Fibroblast of the conjunctiva (primary cell): Measurements from ENCODE around the gene PTPRN2.
"Not testable (repeated sequence)": the region's sequence is repeated elsewhere in the genome, so short reads cannot be mapped to it uniquely, and the experiment has no call there.

Experiments used
- DNase-seq: peaks from one replicate; pipeline ENCODE4 v3.0.0-alpha.2; 2010; ENCODE audit warnings: low read depth

The PTPRN2 gene

DNA sequence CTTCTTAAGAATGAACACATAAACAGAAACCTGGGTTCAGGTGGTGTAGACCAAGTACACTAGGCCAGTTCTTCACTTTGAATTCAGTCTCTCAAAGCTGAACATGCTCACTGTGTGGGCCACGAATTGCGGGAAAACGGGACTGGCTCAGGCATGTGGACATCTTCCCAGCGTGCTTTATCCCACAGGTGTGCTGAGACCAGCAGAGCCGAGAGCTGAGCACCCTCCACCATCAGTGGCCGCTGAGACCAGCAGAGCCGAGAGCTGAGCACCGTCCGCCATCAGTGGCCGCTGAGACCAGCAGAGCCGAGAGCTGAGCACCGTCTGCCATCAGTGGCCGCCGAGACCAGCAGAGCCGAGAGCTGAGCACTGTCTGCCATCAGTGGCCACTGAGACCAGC lies 985.5 kb downstream of the PTPRN2 start:
- DNase-seq: no peak

DNA sequence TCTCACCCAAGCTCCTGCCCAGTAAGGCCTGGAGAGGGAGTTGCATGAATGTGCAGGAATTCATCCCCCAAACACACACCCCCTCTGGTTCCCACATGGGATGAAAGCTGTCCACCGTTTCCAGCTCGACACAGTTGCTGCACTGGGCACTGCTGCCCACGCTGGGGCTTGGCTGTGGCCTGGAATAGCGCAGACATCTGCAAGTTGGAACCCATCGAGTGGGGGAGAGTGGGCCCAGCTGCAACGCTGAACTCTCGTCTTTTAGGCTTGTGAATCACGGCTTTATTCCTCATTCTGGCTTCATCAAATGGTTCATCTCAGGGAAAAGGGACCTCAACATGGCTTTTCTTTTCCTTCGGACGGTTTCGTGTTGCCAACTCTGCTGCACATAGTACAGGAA lies 986.1 kb downstream of the PTPRN2 start:
- no peak for DNase-seq

DNA sequence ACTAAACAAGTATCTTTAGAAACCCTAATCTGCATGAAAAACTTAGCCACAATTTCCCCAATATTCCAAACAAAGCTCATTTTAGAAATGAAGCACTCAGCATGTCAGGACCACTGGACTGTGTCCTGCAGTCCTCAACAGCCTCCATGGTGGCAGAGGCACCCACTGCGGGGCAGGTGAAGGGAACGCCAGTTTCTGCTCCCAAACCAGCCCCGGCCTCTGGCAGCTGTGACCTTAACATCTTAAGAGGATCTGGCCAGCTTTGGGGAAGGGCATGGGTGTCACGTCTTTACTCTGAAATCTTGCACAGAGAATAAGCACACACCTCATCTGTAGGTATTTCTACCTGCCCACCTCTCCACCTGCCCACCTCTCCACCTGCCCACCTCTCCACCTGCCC lies 988.1 kb downstream of the PTPRN2 start:
- DNase-seq: no peak

DNA sequence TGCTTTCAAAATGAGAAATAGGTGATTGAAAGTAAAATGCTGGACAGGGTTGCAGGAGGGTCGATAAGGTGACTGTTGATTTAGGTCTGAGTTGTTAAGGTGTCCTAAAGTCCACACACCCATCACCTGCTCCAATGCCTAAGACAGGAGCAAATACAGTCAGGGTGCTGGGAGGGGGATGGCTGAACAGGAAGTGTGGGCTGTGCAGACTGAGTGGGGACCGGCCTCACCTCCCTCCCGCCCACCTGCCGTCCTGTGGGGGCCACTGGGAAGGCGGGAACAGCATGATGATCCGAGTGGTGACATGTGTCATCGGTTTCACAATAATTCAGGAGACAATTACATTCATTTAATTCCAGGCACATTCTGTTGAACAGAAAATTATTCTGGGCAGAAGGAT lies 990.1 kb downstream of the PTPRN2 start:
- DNase-seq: no peak

DNA sequence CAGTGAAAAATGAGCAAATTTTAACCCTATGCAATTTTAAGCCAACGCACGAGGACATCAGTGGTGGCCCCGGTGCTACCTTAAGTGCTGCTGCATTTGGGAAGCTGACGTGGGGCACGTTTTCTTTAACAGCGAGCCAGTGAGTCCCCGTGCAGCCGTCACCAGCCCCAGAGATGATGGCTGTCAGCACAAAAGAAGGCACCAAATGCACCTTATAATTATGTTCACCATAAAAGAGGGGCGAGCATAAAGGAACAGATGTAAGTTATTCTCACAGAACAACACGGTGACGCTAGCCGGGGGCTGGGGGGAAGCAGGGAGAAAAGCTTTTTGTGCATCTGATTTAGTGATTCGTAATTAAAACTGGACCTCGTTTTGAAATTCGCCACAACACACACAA lies 990.7 kb downstream of the PTPRN2 start:
- DNase-seq: no peak

DNA sequence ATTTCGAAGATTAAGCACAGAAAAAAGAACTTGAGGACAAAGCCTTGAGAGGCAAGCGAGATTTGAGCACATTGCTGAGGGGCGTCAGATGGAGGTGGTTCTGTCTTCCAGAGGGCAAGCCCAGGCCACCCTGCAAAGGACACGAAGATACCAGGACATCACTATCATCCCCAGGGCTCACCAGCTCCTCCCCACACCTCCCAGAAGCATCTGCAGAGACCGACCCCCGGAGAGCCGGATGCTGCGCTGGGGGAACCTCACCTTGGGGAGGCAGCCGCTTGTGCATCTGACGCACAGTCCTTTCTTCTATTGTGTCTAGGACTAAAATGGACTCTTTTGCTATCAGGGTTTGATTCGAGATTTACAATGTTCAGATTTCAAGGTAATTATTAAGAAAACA lies 991.2 kb downstream of the PTPRN2 start:
- DNase-seq: no peak

DNA sequence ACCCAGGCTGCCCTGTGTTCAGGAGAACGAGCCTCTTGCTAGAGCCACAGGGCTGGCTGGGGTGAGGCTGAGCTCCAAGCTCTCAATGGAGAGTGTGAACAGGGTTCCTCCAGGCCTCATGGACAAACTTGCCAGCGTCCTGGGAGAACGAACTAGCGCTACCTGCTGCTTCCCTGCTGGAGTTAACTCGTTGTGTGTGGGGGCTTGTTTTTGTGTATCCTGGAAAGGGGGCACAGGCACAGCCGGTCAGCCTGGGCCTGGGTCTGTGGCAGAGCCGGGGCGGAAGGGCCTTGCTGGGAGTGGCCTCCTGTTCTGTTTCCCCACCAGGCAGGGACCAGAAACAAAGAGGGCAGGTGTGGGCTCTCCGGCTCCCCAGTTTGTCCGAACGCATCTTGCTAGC lies 991.6 kb downstream of the PTPRN2 start:
- no peak for DNase-seq

DNA sequence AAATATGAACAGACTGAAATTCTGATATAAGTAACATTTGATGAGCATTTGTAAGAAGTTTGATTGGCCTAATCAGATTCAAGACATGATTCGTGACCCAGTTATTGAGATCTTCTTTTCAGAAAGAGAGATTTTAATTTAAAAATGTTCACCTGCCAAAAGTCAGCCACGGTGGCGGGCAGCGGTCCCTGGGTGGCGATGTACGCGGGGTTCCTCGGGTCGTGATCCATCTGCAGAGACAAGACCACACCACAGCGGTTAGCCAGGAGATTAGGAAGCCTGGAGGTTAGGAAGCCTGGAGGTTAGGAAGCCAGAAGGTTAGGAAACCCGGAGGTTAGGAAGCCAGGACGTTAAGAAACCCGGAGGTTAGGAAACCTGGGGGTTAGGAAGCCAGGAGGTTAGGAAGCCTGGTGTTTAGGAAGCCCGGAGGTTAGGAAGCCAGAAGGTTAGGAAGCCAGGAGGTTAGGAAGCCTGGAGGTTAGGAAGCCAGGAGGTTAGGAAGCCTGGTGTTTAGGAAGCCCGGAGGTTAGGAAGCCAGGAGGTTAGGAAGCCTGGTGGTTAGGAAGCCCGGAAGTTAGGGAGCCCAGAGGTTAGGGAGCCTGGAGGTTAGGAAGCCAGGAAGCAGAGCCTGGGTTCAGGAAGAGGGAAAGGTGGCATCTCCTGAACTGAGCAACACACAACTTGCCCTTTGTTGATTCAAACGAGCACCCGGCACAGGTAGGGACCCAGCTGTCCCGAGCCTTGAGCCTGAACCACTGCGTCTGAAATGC lies 992.4 kb downstream of the PTPRN2 start:
- DNase-seq: no peak

DNA sequence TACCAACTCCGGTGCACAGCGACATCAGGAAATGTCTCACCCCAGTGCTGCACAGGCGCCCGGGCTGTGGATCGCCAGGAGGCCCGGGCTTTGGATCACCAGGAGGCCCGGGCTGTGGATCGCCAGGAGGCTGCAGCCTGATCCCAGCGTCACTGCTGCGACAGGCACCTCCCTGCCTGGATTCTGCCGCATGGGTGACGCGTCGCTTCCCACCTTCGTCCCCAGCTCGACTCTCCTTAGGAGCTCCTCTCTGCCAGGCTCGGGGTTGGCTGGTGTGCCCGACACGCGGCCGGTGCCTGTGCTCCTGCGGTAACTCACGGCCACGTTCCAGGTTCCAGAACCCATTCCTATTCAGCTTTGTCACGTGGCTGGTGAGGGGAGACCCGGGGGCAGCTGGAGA lies 993.3 kb downstream of the PTPRN2 start:
- no peak for DNase-seq

DNA sequence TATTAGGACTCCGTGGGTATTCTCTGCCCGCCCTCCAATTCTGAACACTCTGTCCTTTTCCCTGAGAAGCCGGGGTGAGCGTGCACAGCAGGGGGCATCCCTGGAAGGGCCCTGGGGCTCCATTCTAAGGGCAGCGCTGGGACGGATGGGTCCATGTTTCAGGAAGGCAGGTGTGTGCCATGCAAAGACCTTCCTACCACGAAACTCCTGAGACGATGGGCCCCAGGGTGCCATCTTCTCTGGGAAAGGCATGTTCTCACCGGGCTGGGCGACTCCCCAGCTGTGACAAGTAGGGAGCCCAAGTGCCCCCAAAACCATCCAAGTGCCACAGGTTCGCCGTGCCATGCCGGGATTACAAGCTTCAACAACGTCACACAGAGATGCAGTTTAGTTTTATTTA lies 994.1 kb downstream of the PTPRN2 start:
- no peak for DNase-seq

DNA sequence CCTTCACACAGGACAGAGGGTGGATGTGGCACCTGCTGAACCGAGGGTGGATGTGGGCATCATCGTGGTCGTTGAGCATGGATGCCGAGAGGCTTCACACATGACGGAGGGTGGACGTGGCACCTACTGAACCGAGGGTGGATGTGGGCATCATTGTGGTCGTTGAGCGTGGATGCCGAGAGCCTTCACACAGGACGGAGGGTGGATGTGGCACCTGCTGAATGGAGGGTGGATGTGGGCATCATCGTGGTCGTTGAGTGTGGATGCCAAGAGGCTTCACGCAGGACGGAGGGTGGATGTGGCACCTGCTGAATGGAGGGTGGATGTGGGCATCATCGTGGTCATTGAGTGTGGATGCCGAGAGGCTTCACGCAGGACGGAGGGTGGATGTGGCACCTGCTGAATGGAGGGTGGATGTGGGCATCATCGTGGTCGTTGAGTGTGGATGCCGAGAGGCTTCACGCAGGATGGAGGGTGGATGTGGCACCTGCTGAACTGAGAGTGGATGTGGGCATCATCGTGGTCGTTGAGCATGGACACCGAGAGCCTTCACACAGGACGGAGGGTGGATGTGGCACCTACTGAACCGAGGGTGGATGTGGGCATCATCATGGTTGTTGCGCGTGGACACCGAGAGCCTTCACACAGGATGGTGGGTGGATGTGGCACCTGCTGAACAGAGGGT lies 994.8 kb downstream of the PTPRN2 start:
- DNase-seq: not testable (repeated sequence)

DNA sequence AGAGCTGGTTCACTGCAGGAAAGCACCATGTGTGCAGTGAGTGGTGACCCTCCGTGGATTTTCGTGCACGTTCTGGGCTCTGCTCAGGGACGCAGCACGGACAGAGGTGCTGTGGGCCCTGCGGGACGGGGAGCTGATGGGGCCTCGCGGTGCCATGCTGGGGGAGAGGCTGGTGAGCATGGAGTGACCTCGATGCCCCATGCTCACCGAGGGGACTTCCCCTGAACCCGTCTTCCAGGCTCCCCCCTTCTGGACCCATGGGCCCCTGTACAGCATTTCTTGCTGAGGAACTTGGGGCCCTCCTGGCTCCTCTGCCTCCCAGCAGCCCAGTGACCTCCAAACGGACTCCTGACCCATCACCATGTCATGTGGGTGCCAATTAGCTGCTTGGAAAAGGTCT lies 997.1 kb downstream of the PTPRN2 start:
- DNase-seq: no peak

DNA sequence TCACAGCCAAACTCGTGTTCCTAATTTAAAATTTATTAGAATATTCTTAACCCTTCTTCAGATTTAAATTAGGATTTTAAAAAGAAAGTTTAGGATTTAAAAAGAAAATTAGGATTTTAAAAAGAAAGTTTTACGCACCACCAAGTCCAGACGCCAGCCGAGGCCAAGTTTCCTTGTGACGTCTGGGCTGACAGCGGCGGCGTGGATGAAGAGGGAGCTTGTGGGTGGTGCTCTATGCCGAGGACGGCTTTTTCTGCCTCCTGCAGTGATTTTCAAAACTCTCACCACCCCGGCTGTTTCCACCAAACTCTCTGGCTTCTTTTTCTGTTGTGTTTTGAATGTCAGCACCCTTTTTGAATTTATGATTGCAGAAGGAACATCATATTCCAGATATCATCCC lies 997.9 kb downstream of the PTPRN2 start:
- DNase-seq: no peak

DNA sequence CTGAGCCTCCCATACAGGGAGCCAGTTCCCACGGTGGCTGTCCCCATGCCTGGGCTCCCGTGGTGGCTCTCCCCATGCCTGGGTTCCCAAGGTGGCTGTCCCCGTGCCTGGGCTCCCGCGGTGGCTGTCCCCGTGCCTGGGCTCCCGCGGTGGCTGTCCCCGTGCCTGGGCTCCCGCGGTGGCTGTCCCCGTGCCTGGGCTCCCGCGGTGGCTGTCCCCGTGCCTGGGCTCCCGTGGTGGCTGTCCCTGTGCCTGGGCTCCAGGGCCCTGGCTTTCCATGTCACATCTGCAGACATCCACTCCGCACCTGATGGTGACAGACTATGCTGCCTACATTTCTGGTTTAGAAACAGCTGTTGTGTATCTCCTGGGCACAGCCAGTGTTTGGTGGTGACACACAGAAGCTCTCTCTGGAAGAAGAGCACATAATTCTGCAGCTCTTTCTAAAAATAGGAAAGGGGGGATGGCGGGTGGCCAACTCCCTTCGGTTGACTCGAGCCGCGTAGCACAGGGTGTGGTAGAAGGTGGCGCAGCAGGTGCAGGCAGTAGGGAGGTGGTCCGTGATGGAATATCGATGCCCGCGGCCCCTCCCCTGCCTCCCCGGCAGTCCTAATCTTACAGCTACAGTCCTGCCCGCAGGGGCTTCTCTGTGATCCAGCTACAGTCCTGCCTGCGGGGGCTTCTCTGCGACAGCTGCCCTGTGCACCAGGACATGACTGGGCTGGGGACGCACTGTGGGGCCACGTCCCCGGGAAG lies 999.6 kb downstream of the PTPRN2 start:
- no peak for DNase-seq

DNA sequence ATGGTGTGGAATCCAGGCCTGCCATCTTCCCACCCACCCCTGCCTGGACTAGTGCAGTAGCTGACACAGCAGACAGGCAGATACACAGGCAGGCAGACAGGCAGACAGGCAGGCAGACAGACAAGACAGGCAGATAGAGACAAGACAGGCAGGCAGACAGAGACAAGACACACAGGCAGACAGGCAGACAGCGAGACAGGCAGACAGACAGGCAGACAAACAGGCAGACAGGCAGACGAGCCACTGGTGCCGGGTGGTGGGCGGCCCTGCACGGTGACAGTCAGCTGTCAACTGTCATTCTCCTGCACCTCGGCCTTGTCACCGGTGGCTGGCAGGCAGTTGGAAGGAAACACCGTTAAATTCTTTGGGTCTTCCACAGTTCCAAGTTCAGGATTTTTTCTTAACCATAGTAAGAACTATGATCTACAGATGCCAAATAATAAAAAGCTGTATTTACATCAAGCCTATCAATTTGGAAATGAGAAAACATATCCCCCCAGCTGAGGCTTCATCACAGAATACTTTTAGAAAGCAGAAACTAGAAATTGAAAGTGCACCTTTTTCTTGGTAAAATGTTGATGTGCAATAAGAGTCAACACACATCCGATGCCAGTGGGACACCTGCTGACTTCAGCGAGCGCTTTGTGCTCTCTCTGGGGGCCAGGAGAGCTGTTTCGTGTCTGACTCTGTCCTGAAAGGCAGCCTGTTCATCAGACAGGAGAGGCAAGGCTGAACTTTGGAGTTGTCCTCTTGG lies 1000.4 kb downstream of the PTPRN2 start:
- no peak for DNase-seq

DNA sequence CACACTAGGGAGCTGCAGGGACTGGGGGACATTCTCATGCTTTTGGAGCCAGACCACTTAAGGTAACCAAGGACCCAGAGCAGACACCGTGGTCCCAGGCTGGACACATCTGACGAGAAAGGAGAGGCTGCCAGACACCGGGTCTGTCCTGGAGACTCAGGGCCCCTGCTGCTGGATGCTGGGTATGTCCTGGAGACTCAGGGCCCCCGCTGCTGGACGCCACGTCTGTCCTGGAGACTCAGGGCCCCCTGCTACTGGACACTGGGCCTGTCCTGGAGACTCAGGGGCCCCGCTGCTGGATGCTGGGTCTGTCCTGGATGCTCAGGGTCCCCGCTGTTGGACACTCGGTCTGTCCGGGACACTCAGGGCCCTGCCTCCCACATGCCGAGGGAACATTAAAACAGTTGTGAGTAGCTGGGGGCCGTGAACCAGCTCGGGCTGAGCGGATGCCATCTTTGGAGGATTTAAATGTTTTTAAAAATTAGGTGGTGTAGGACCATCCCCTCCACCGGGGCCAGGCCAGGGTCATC lies 1001.1 kb downstream of the PTPRN2 start:
- DNase-seq: no peak

DNA sequence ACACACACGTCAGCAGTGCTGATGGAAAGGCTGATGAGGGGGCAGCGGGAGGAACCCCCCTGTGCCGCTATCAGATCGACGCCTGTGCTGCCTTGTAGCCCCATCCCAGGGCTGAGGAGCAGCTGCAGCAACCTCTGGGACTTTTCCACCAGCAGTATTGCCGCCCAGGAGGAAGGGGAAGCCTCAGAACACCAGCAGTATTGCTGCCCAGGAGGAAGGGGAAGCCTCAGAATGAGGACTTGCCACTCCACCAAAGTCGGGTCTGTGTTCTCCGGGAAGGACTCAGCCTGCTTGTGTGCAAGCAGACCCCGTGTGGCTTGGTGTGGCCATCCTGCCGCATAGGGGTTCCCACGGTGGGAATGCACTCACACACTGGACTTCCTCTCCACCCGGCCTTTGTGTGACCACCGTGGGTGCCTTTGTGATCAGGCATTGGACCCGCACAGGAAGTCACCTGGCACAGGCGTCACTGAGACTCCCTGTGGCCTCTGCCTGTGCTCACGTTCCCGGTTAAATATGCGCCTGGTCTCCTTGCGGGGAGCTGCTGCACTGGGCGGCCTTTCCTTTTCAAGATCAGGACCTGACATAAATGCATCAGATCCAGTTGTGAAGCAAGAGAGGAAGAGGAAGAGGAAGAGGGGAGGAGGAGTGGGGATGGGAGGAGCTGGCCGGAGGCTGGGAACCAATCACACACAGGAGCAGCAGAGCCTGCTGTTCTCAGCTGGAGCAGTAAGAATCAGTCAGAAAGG lies 1002.3 kb downstream of the PTPRN2 start:
- DNase-seq: no peak

DNA sequence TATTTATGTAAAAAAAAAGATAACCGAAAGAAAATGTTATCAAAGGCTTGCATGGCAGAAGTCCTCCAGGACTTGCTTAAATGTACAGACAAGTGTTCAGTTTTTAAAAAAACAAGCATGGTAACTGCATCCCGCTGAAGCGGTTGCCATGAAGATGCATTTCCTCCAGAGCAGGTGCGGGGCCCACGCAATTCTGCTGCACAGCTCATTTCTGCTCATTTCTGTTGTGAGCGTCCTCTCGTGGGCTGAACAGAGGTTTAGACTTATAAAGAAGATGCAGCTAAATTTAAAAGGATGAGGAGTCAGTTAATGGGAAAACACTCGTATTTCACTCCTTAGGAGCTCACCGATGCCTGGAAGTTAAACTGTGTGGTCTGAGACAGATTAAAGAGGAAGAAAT lies 1003.2 kb downstream of the PTPRN2 start:
- DNase-seq: no peak

DNA sequence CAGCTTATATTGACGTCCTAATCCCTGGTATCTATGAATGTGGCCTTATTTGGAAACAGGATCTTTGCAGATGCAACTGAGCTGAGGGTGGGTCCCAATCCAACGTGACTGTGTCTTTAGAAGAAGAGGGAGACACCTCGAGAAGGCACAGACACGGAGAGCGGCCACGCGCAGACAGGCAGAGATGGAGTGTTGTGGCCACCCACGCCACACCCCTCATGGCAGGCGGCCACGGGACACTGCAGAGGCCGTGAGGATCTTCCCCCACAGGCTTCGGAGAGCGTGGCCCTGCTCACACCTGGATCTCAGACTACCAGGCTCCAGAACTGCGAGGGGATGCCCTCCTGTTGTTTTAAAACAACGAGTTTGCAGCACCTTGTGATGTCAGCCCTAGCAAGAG lies 1005.9 kb downstream of the PTPRN2 start:
- no peak for DNase-seq

DNA sequence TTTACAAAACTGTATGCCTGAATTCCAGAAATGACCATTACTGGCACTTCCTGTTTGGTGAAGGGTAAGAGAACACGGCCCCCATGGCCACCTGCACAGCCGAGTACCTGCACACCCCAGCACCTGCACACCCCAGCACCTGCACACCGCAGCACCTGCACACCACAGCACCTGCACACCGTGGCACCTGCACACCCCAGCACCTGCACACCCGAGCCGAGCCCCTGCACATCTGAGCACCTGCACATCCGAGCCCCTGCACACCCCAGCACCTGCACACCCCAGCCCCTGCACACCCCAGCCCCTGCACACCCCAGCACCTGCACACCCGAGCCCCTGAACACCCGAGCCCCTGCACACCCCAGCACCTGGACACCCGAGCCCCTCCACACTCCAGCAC lies 1007.3 kb downstream of the PTPRN2 start:
- no peak for DNase-seq

DNA sequence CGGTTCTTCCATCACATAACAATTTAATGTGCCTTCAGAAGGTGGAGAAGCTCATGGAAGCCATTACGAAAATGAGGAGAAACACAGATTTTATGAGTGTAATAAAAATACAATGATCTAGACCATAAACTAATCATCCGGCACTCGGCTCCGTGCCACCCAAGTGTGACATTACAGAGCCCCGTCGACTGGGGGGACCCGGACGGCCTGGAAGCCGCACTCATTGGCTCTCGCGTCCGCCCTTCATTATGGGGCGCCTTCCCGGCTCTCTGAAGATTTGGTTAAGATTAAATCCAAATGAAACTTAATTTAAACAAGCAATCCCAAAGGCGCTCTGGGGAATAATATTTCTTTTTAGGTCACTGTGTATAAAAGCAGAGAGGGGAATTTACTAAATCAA lies 1008.2 kb downstream of the PTPRN2 start:
- no peak for DNase-seq
